Measurements from ENCODE around the gene AP4E1. TPM values are rescaled to one million over a fixed set of nuclear protein-coding genes. Genes with fewer than 3 reads are reported as not detected.
A peak's percentile ranks its signal among the peaks of the same experiment; 100 is the strongest.

Gene AP4E1
- total RNA-seq (2014; rRNA removed; shearing (Covaris generic)), result 5.4 and 7.6 TPM in 2 replicates
- total RNA-seq (2022), result 14.8 and 16.4 TPM in 2 replicates
- percentile 76 among the genes with signal in this experiment for Bru-seq, nascent RNA
- BruChase-seq, experiment 1, labeled RNA remaining after a 6-hour chase, result percentile 69 among the genes with signal in this experiment
- BruChase-seq, experiment 2, labeled RNA remaining after a 2-hour chase, result percentile 70 among the genes with signal in this experiment
- long read RNA-seq, full-length matches to known transcripts, result 10 of 16 reads
- long read RNA-seq, partial matches to known transcripts, result 4 of 16 reads
- long read RNA-seq, other reads (novel, unspliced or antisense), result 2 of 16 reads

DNA sequence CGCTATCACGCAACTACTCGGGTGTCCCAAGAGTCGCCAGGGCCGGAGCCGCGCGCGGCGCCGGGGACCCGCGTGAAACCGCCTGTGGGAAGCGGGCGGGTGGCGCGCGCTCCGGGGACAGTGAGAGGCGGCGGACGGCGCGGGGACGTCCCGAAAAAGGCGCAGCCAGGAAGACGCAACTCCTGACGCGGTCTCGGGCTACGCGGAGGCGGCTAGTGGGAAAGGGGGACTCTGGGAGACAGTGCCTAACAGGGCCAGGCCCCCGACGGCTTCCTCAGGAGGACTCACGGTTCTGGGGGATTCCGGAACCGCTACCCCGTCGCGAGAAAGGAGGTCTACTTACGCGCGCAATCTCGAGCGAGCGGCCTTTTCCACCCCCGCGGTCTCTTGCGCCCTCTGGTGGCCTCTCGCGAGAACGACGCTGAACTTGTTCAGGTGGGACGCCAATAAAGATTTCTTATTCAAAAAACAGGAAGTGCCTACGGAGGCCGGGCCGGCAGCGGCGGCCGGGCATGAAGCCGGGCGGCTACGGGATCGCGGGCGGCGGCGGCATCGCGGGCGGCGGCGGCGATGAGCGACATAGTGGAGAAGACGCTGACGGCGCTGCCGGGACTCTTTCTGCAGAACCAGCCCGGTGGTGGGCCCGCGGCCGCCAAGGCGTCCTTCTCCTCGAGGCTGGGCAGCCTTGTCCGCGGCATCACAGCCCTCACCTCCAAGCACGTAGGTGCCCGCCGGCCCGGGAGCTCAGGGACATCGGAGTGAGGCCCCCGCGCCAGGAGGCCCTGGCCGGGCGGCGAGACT is at the start of gene AP4E1:
Gene AP4E1, plus strand, starts transcription at position 475 of the 801 bp plus-strand sequence. Its CDS starts 96 bp downstream, at position 571.
- Histone ChIP-seq H3K27ac (ENCODE audit: low read depth, low read length, poor library complexity, severe bottlenecking) (peak within 1 kb of the TSS; percentile 51), H3K4me3 (ENCODE audit: low read depth, low read length, poor library complexity, severe bottlenecking) (peak within 1 kb of the TSS; percentile 94), H4K20me1 (ENCODE audit: insufficient read depth, low read length) (no peaks in the 10 kb centered on the region), H3K4me2 (ENCODE audit: low read length) (peak within 1 kb of the TSS; percentile 86), H3K79me2 (ENCODE audit: insufficient read depth, low read depth, low read length) (peaks cover 22% of the 10 kb centered on the region), H3K4me1 (ENCODE audit: insufficient read depth, low read length, poor library complexity, severe bottlenecking) (peaks cover 15% of the 10 kb centered on the region), H3K9me2 (ENCODE audit: insufficient read depth, low read length) (no peaks in the 10 kb centered on the region), H3K9me3 (ENCODE audit: low read length) (no peaks in the 10 kb centered on the region), H2AFZ (ENCODE audit: low read length) (peak within 1 kb of the TSS; percentile 87), H3K36me3 (ENCODE audit: insufficient read depth, low read length) (peaks cover 24% of the 10 kb centered on the region)
- POLR2A ChIA-PET, result interaction anchor here (0.5 to 1.0 kb wide), 4 partner anchors 39 to 1464 kb away, joined by 3 read pairs; partner anchors contain the start of gene GABPB1
- CTCF ChIA-PET (ENCODE audit: unreplicated experiment), result no interaction called here
- intact Hi-C loops (cut with micrococcal nuclease; ENCODE audit: unreplicated experiment), result loop anchor here (2.0 to 10.0 kb wide), 2 partner anchors 464 to 554 kb away; partner anchors contain the start of gene GABPB1
- TF ChIP-seq EZH2phosphoT487 (IDR thresholded peaks at IDR 0.05; ENCODE audit: borderline replicate concordance, low read depth, low read length) (no peak), CTCF (conservative IDR thresholded peaks at IDR 0.05; ENCODE audit: low read length) (peak; percentile 83)
- no TSS peak for BruUV-seq (replicated peaks)
- peak; percentile 93 for DNase-seq (ENCODE audit: low spot score)

DNA sequence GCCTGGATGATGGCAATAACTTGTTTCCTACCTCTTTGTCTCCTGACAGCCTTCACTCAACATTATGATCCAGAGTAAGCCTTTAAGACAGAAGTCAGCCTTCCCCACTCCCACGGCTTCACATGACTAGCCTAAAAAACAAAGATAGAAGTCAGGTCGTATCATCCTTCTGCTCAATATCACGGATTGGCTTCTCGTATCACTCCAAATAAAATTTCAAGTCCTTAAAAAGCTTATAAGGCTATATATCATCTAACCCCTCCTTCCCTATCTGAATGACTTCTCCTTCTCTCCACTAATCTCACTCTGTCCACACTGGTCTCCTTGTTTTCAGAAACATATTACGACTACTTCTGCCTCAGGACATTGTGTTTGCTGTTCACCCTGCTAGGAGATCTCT is 47.7 kb upstream of the AP4E1 start:
- no peaks in the 10 kb centered on the region for H3K4me1 ChIP-seq (ENCODE audit: insufficient read depth, low read length, poor library complexity, severe bottlenecking)
- TF ChIP-seq EZH2phosphoT487 (IDR thresholded peaks at IDR 0.05; ENCODE audit: borderline replicate concordance, low read depth, low read length) (no peak), CTCF (conservative IDR thresholded peaks at IDR 0.05; ENCODE audit: low read length) (no peak)
- CTCF ChIA-PET (ENCODE audit: unreplicated experiment), result no interaction called here
- intact Hi-C loops (cut with micrococcal nuclease; ENCODE audit: unreplicated experiment), result no loop called here
- H2AFZ ChIP-seq (ENCODE audit: low read length), result no peak overlapping the region
- POLR2A ChIA-PET, result interaction anchor here (0.6 to 1.0 kb wide), 2 partner anchors 22 to 125 kb away, joined by 3 to 4 read pairs; no protein-coding TSS in a partner anchor
- H3K4me2 ChIP-seq (ENCODE audit: low read length), result no peak overlapping the region
- H3K4me3 ChIP-seq (ENCODE audit: low read depth, low read length, poor library complexity, severe bottlenecking), result no peak overlapping the region
- no peaks in the 10 kb centered on the region for H3K36me3 ChIP-seq (ENCODE audit: insufficient read depth, low read length)
- no peak overlapping the region for H3K27ac ChIP-seq (ENCODE audit: low read depth, low read length, poor library complexity, severe bottlenecking)
- no TSS peak for BruUV-seq (replicated peaks)
- H3K9me3 ChIP-seq (ENCODE audit: low read length), result no peaks in the 10 kb centered on the region
- no peak for DNase-seq (ENCODE audit: low spot score)
- H3K9me2 ChIP-seq (ENCODE audit: insufficient read depth, low read length), result no peaks in the 10 kb centered on the region
- no peaks in the 10 kb centered on the region for H4K20me1 ChIP-seq (ENCODE audit: insufficient read depth, low read length)
- no peaks in the 10 kb centered on the region for H3K79me2 ChIP-seq (ENCODE audit: insufficient read depth, low read depth, low read length)

All from OCI-LY7 (cell line).